Measurements from ENCODE around the gene REEP1.

REEP1 gene

GRCh38 chr2:86254576-86255538, 82.6 kb downstream of the REEP1 start:
- H3K9me2 ChIP-seq (ENCODE audit: low read depth, low read length) = no peaks in the 10 kb centered on the region
- no peaks in the 10 kb centered on the region for H4K20me1 ChIP-seq (ENCODE audit: insufficient read depth, low read length)
- TF ChIP-seq CTCF (IDR thresholded peaks at IDR 0.05; ENCODE audit: low read length) = no peak
- TF ChIP-seq EZH2 (IDR thresholded peaks at IDR 0.05; ENCODE audit: borderline replicate concordance, low read length) = no peak
- H3K4me1 ChIP-seq (ENCODE audit: insufficient read depth, low read length, severe bottlenecking) = no peaks in the 10 kb centered on the region
- no peaks in the 10 kb centered on the region for H3K79me2 ChIP-seq (ENCODE audit: insufficient read depth, low read length)
- no peak overlapping the region for H3K9ac ChIP-seq (ENCODE audit: low read length)
- H3K4me2 ChIP-seq (ENCODE audit: low read length) = no peak overlapping the region
- H3F3A ChIP-seq (ENCODE audit: insufficient read depth, low read length) = no peaks in the 10 kb centered on the region
- H3K27ac ChIP-seq (ENCODE audit: low read depth, low read length, poor library complexity, severe bottlenecking) = no peak overlapping the region
- H3K27me3 ChIP-seq (ENCODE audit: insufficient read depth, low read length) = no peaks in the 10 kb centered on the region
- no peaks in the 10 kb centered on the region for H3K9me3 ChIP-seq (ENCODE audit: low read length)
- no peaks in the 10 kb centered on the region for H3K36me3 ChIP-seq (ENCODE audit: insufficient read depth, low read length)
- H3K4me3 ChIP-seq (ENCODE audit: low read depth, low read length, poor library complexity, severe bottlenecking) = no peak overlapping the region
- no peak overlapping the region for H2AFZ ChIP-seq (ENCODE audit: low read length)

- no peak overlapping the region for H3K27ac ChIP-seq (ENCODE audit: low read depth, low read length, poor library complexity, severe bottlenecking)
- no peak overlapping the region for H3K9ac ChIP-seq (ENCODE audit: low read length)
- H3K79me2 ChIP-seq (ENCODE audit: insufficient read depth, low read length) = no peaks in the 10 kb centered on the region
- H3K4me3 ChIP-seq (ENCODE audit: low read depth, low read length, poor library complexity, severe bottlenecking) = no peak overlapping the region
- H3K9me2 ChIP-seq (ENCODE audit: low read depth, low read length) = no peaks in the 10 kb centered on the region
- no peaks in the 10 kb centered on the region for H4K20me1 ChIP-seq (ENCODE audit: insufficient read depth, low read length)
- H3K9me3 ChIP-seq (ENCODE audit: low read length) = no peaks in the 10 kb centered on the region
- H3K27me3 ChIP-seq (ENCODE audit: insufficient read depth, low read length) = no peaks in the 10 kb centered on the region
- H3K36me3 ChIP-seq (ENCODE audit: insufficient read depth, low read length) = no peaks in the 10 kb centered on the region
- H3F3A ChIP-seq (ENCODE audit: insufficient read depth, low read length) = no peaks in the 10 kb centered on the region
- no peaks in the 10 kb centered on the region for H3K4me1 ChIP-seq (ENCODE audit: insufficient read depth, low read length, severe bottlenecking)
- TF ChIP-seq CTCF (IDR thresholded peaks at IDR 0.05; ENCODE audit: low read length) = no peak
- TF ChIP-seq EZH2 (IDR thresholded peaks at IDR 0.05; ENCODE audit: borderline replicate concordance, low read length) = no peak
- no peak overlapping the region for H2AFZ ChIP-seq (ENCODE audit: low read length)
- no peak overlapping the region for H3K4me2 ChIP-seq (ENCODE audit: low read length)
Observed at GRCh38 chr2:86253424-86253823, 84.0 kb downstream of the REEP1 start.

- no peaks in the 10 kb centered on the region for H4K20me1 ChIP-seq (ENCODE audit: insufficient read depth, low read length)
- no peaks in the 10 kb centered on the region for H3K4me1 ChIP-seq (ENCODE audit: insufficient read depth, low read length, severe bottlenecking)
- H3K4me3 ChIP-seq (ENCODE audit: low read depth, low read length, poor library complexity, severe bottlenecking) = no peak overlapping the region
Observed at GRCh38 chr2:86251840-86252266, 85.6 kb downstream of the REEP1 start.

More at GRCh38 chr2:86251840-86252266, 85.6 kb downstream of the REEP1 start:
- Histone ChIP-seq H3K4me2 (ENCODE audit: low read length) (no peak overlapping the region), H3K9me3 (ENCODE audit: low read length) (no peaks in the 10 kb centered on the region), H3K27me3 (ENCODE audit: insufficient read depth, low read length) (no peaks in the 10 kb centered on the region), H3K36me3 (ENCODE audit: insufficient read depth, low read length) (no peaks in the 10 kb centered on the region), H2AFZ (ENCODE audit: low read length) (no peak overlapping the region), H3F3A (ENCODE audit: insufficient read depth, low read length) (no peaks in the 10 kb centered on the region), H3K9ac (ENCODE audit: low read length) (no peak overlapping the region), H3K9me2 (ENCODE audit: low read depth, low read length) (no peaks in the 10 kb centered on the region), H3K27ac (ENCODE audit: low read depth, low read length, poor library complexity, severe bottlenecking) (no peak overlapping the region), H3K79me2 (ENCODE audit: insufficient read depth, low read length) (no peaks in the 10 kb centered on the region)
- TF ChIP-seq CTCF (IDR thresholded peaks at IDR 0.05; ENCODE audit: low read length) (no peak), EZH2 (IDR thresholded peaks at IDR 0.05; ENCODE audit: borderline replicate concordance, low read length) (no peak)
